ENCODE results near the gene CSMD2. TPM values are rescaled to one million over a fixed set of nuclear protein-coding genes. Genes with fewer than 3 reads are reported as not detected.

Gene CSMD2
- total RNA-seq, 2 experiments from 2014 or later = not detected

GRCh38 chr1:34162852-34163766 lies 1.9 kb downstream of the CSMD2 start:
- CTCF ChIA-PET = interaction anchor here (0.9 kb wide), 1 partner anchor 530 kb away, joined by 3 read pairs; no protein-coding TSS in a partner anchor
- POLR2A ChIA-PET = no interaction called here

GRCh38 chr1:34156739-34157138 lies 8.3 kb downstream of the CSMD2 start:
- POLR2A ChIA-PET = no interaction called here
- CTCF ChIA-PET = no interaction called here

GRCh38 chr1:34155860-34156259 lies 9.2 kb downstream of the CSMD2 start:
- CTCF ChIA-PET = no interaction called here
- POLR2A ChIA-PET = no interaction called here

DNA sequence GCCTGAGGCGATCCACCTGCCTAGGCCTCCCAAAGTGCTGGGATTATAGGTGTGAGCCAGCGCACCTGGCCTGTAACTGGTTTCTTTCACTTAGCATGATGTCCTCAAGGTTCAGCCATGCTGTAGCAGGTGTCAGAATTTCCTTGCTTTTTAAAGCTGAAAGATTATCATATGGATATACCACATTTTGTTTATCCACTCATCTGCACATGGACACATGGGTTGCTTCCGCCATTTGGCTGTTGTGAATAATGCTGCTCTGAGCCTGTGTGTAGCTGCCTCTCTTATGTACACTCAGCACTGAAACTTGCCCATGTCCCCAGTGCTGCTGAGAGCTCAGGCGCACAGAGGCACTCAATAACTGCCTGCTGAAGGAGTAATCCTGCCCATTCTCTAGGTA lies 11.8 kb downstream of the CSMD2 start:
- ChIA-PET POLR2A (no interaction called here), CTCF (no interaction called here)

DNA sequence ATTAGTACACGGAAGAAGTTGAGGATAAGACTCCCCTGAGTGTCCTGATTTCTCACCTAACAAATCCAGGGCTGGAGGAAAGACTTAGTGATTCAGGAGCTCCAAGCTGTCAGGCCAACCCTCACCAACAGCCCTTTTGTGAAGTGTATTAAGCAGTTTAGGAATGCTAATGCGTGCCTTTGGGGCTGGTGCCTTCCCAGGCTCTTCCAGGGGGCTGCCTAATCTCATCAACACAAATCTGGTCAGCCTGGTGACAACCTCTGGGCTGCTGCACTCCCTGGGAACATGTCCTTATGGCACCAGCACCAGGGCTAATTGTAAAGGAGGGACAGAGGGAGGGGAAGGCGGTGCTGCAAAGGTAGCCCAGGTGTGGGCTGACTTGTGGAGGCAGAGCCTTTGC lies 15.5 kb downstream of the CSMD2 start:
- POLR2A ChIA-PET = no interaction called here
- CTCF ChIA-PET = no interaction called here

GRCh38 chr1:34147301-34147700 lies 17.7 kb downstream of the CSMD2 start:
- CTCF ChIA-PET = no interaction called here

DNA sequence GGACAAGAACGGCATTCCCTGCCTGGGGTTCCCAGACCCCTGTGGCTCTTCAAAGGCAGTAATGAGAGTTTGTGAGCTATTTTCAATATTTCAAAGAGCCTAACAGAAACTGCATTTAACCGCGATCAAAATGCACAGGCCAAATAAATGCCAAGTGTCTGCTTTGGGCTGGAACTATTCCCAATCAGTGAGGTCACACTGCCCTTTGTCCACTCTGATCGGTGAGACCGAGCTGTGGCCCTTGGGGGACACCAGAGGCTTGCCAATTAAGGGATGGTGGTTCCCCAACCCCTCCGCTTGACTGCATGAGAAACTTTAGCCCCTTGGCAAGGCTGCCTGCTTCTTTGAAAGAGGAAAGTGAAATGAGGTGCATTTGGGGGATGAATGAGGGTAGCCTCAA lies 20.3 kb downstream of the CSMD2 start:
- POLR2A ChIA-PET = no interaction called here
- CTCF ChIA-PET = no interaction called here

More at GRCh38 chr1:34147301-34147700, 17.7 kb downstream of the CSMD2 start:
- POLR2A ChIA-PET = no interaction called here

DNA sequence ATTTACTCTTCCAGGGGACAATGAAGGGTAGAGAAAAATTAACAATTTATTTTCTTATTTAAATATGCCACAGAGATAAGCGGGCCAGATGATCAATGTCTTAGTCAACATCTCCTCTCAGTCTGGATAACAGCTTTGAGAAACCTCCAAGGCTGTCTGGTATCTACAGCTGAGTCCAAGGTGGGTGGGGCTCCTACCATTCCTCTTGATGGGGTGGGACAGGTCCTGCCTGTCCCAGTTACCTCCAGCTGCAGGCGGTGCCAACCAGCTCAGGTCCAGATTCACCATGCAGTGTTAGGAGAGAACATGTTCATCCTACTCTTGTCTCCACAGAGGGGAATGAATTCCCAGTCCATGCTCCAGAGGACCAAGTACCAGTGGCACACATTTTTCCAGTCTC lies 21.1 kb downstream of the CSMD2 start:
- POLR2A ChIA-PET = no interaction called here

DNA sequence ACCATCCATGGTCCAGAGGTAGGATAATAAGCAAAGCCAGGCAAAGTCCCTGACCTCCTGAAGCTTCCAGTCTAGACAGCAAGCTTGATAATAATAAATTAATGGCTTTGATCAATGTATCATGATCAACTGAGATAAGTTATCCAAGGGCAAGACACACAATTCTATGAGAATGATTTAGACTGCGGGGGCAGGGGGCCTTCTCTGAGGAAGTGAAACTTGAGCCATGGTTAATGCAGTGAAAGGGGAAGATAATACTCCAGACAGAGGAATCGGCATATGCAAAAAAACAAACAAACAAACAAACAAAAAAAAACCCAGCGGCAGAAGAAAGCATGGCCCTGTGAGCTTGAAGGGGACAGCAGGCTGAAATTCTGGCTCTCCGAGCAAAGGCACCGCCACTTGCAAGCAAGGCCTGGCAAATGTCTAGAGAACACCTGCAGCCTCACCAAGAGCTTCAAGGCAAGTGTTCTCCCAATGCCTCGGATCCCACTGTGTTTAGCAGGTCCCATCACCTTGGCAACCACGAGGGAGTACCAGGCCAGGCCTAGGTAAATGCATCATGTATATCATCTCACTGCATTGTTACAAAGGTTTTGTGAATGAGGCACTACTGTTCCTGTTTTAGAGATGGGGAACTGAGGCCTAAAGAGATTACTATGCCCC lies 24.9 kb downstream of the CSMD2 start:
- POLR2A ChIA-PET = no interaction called here
- CTCF ChIA-PET = no interaction called here

More for the DNA sequence above, 21.1 kb downstream of the CSMD2 start:
- CTCF ChIA-PET = no interaction called here

GRCh38 chr1:34137411-34137810 lies 27.6 kb downstream of the CSMD2 start:
- CTCF ChIA-PET = no interaction called here
- POLR2A ChIA-PET = no interaction called here

GRCh38 chr1:34132161-34132420 lies 32.9 kb downstream of the CSMD2 start:
- CTCF ChIA-PET = no interaction called here
- POLR2A ChIA-PET = no interaction called here

DNA sequence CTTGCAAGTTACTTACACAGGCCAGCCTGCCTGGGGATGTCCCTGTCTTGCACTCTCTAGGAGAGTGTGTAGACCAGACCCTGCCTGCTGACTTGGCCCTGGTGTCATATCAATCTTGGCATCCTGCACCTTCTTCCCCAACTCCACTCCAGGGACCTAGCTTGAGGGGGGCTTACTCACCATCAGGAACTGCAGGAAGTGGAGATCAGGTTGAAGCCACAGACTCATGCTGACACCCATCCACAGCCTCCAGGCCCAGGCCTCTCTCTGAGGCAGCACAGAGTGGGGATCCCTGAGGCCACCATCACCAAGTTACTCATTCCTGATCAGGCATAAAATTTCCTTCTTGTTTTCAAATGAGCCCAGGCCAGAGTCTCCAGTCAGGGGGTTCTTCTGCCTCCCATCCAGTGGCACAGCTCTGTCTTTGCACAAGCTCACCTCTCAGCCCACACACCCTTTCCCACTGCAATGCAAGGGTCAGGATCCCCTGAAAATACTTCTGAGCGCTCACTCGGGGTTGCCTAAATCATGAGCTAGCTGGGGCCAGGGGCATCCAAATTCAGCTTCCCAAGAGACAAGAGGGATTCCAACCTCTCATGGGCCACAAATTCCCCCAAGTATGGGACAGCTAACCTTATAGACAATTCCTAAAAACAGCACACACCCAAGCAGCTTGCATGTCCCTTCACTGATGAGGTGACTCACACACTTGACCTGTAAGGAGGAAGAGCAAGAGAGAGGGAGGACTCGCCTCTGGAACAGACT lies 33.5 kb downstream of the CSMD2 start:
- ChIA-PET POLR2A (no interaction called here), CTCF (no interaction called here)

DNA sequence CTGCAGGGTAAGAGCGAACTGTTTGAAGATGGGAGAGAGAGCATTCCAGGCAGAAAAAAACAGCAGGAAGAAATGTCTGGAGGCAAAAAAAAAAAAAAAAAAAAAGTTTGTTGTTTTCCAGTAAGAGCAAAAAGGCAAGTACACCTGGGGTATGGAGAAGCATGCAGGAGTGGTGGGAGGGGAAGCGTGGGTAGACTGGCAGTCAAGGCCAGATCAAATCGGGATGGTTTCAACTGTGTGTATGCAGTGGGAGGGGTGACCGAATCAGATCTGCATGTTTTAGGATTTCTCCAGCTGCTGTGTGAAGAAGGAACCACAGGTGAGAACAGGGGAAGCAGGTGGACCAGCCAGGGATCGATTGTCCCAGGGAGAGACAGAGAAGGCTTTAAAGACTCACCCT lies 34.7 kb downstream of the CSMD2 start:
- CTCF ChIA-PET = no interaction called here
- POLR2A ChIA-PET = no interaction called here

GRCh38 chr1:34129630-34130029 lies 35.4 kb downstream of the CSMD2 start:
- POLR2A ChIA-PET = no interaction called here

DNA sequence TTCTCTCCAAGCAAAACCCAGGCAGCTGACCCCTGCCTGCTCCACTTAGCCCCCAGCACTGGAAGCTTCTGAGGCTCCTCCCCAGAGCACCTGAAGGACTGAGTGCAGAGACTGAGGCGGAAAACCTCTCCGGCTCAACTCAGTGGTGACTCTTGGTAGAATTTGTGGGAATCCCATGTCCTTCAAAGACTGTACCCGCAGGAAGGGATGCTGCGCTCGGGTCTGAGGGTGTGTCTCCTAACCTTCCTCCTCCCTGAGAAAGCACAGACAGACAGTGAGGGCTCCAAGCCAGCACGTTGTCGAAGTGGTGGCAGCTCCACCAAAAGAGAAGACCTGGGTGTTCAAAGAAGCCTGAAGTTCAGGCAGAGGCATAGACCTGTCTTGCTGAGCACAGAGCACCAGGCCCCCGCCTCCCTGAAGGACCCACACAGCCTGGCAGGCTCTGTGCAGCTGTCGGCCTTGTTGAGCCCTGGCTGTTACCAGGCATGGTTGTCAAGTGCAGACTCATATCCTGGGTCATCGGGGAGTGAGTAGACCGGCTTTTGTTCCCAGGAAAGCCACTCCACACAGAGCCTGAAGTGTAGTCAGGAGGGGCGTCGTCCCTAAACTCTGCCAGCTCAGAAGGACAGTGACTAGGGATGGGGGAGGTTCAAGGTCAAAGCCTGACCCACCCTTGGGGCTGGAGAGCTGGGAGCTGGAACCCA lies 36.7 kb downstream of the CSMD2 start:
- ChIA-PET CTCF (no interaction called here), POLR2A (no interaction called here)

More at GRCh38 chr1:34129630-34130029, 35.4 kb downstream of the CSMD2 start:
- CTCF ChIA-PET = no interaction called here

- ChIA-PET POLR2A (no interaction called here), CTCF (no interaction called here)
Measured at GRCh38 chr1:34127006-34128000, 37.7 kb downstream of the CSMD2 start.

DNA sequence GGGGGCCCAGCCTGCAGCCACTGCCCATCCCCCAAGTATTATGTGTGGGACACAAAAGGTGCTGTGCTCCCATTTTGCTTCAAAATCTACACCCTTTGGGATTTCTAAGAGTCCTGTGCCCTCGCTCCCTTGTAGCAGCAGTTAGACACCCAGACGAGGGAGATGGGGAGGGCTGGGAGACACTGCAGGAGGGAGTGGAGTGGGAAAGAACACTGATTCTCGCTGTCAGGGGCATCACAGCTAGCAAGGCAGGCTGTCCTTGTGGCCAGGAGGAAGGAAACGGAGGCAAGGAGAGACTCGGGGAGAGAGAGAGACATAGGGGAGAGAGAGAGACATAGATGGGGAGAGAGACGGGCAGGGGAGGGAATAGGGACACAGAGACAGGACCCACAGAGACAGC lies 38.5 kb downstream of the CSMD2 start:
- ChIA-PET CTCF (no interaction called here), POLR2A (no interaction called here)

DNA sequence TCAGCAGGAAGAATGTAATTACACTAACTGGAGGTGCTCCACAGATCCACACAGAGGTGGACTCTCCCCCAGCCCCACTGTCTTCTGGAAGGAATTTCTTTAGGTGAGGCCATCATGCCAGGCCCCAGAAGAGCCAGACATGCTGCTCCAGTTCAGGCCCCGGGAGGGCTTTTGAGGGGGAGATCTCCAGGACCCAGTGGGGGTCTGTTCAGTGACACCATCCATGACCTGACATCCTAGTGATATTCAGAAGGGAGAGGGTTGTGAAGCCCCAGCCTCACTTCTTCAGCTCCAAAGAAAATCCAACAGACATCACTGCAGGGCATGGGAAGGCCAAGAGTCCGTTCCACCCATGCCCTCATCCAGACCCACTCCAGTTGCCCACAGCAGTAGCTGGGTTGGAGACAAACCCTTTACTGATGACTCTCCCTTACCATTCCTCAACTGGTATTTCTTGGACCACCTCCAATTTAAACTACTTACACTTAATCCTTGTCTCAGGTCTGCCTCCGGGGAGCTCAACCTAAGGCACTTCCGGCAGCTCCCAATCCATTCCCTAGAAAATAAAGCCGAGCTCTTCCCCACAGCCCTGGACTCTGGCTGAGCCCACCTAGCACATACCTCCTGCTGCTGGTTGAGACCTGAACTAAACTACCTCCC lies 39.2 kb downstream of the CSMD2 start:
- POLR2A ChIA-PET = no interaction called here
- CTCF ChIA-PET = no interaction called here

Data from activated CD8-positive, alpha-beta memory T cell treated with anti-CD3 and anti-CD28 coated beads for 36 hours (primary cell).